K562 (cell line): ENCODE data around the gene PSMA5.
A peak's percentile ranks its signal among the peaks of the same experiment; 100 is the strongest.

Source experiments
- GABPA ChIP-seq: fragments of 200-800 bp; sonication (Bioruptor generic); conservative IDR thresholded peaks from 2 replicates; pipeline ENCODE4 v1.6.1; 2016; ENCODE audit warnings: low read depth, missing genetic modification characterization, missing compliant biosample characterization
- KAT7 ChIP-seq: sonication (generic); formaldehyde crosslinking; IDR thresholded peaks from 2 replicates; pipeline ENCODE4 v1.8.0; 2022; ENCODE audit warnings: missing genetic modification reagents, mild to moderate bottlenecking, borderline replicate concordance
- ZFP30 ChIP-seq: fragments of 250-450 bp; sonication (Bioruptor Pico); IDR thresholded peaks from 2 replicates; pipeline ENCODE4 v1.8.0; 2022; ENCODE audit warnings: moderate library complexity, mild to moderate bottlenecking, inconsistent platforms, borderline replicate concordance

DNA sequence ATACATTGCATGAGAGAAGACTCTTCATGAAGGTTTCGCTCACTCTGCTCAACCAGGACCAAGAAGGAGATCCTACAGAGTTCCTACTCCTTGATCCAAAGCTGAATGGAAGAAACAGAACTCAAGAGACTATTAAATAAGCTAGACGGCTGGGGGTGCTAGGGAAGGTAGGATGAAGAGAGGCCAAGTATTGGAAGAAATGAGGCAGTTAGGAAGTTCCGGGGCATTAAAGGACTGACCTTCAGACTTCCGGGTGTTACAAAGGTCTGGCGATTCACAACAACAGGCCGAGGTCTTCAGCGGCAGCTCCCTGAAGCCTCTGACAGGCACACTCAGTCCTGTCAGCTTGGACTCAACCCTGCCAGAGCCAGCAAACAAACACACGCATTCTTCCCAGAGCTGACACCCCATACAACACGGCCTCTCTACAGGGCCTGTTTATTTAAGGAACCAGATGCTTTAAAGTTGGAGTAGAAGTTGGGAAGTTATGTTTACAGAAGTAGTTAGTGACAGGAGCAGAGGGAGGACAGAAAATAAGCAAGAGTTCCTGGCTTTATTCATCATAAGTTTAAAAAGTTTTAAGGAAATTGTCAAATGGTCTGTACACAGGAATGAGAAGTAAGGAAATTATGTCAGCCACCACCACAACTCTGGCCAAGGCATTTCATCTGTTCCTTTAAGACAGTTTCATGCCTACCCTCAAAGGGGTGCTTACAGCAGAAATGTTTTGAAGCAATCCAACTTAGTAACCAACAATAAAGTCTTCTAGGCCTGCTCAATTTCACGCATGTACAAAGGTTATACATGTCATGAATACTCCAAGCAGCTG, 33.2 kb downstream of the PSMA5 start:
- TF ChIP-seq ZFP30 (CRISPR knock-in tag) (no peak), GABPA (peak; percentile 91), KAT7 (CRISPR knock-in tag) (no peak)
